Neural cell (in vitro differentiated cells): ENCODE data around the gene SYNPO2. TPM values are rescaled to one million over a fixed set of nuclear protein-coding genes. Genes with fewer than 3 reads are reported as not detected.

Experiments
- H2AFZ ChIP-seq: fragments of 200-600, 300-800 bp; sonication (generic), shearing (Covaris generic); 2 replicates; pipeline ENCODE4 v1.6.0; 2014; ENCODE audit warnings: low read depth, mild to moderate bottlenecking, antibody characterized with exemption, low read length, moderate library complexity
- H3F3A ChIP-seq: fragments of 200-600 bp; shearing (Covaris generic); 2 replicates; pipeline ENCODE4 v1.6.1; 2016; ENCODE audit warnings: mild to moderate bottlenecking, moderate library complexity, mixed read lengths, antibody characterized with exemption, low read length; ENCODE audit not compliant: insufficient read depth, poor library complexity, severe bottlenecking
- H3K27ac ChIP-seq: fragments of 200-600, 300-800 bp; sonication (generic), shearing (Covaris generic); 2 replicates; pipeline ENCODE4 v1.5.1; 2014; ENCODE audit warnings: mild to moderate bottlenecking, low read length, moderate library complexity
- H3K27me3 ChIP-seq: fragments of 300-800, 200-600 bp; sonication (generic), shearing (Covaris generic); 2 replicates; pipeline ENCODE4 v1.6.0; 2014; ENCODE audit warnings: mild to moderate bottlenecking, low read depth, low read length, moderate library complexity; ENCODE audit not compliant: insufficient read depth
- H3K36me3 ChIP-seq: fragments of 300-800, 200-600 bp; sonication (generic), shearing (Covaris generic); 2 replicates; pipeline ENCODE4 v1.5.1; 2014; ENCODE audit warnings: mild to moderate bottlenecking, antibody characterized with exemption, low read length, moderate library complexity; ENCODE audit not compliant: insufficient read depth
- H3K4me2 ChIP-seq: fragments of 300-800, 200-600 bp; sonication (generic), shearing (Covaris generic); 2 replicates; pipeline ENCODE4 v1.6.0; 2014; ENCODE audit warnings: mild to moderate bottlenecking, low read length
- H3K4me3 ChIP-seq: fragments of 300-800, 200-600 bp; sonication (generic), shearing (Covaris generic); 2 replicates; pipeline ENCODE4 v1.5.1; 2014; ENCODE audit warnings: mild to moderate bottlenecking, low read length, moderate library complexity
- H3K79me2 ChIP-seq: fragments of 200-600 bp; shearing (Covaris generic); replicated peaks from 2 replicates; pipeline ENCODE4 v1.6.0; 2014; ENCODE audit warnings: mild to moderate bottlenecking, low read length, moderate library complexity; ENCODE audit not compliant: insufficient read depth
- H3K9ac ChIP-seq: fragments of 300-800, 200-600 bp; sonication (generic), shearing (Covaris generic); 2 replicates; pipeline ENCODE4 v1.6.1; 2016; ENCODE audit warnings: mild to moderate bottlenecking, low read length, mixed read lengths
- H3K9me2 ChIP-seq: fragments of 200-600 bp; shearing (Covaris generic); 2 replicates; pipeline ENCODE4 v1.6.1; 2016; ENCODE audit warnings: mild to moderate bottlenecking, low read length, mixed read lengths; ENCODE audit not compliant: insufficient read depth
- H3K9me3 ChIP-seq: fragments of 200-600, 300-800 bp; sonication (generic), shearing (Covaris generic); 2 replicates; pipeline ENCODE4 v1.6.1; 2016; ENCODE audit warnings: mild to moderate bottlenecking, mixed run types, low read length, moderate library complexity, mixed read lengths
- H4K20me1 ChIP-seq: fragments of 200-600 bp; shearing (Covaris generic); 2 replicates; pipeline ENCODE4 v1.6.1; 2016; ENCODE audit warnings: mild to moderate bottlenecking, mixed run types; ENCODE audit not compliant: insufficient read depth
- CTCF ChIP-seq: fragments of 450-650 bp; IDR thresholded peaks from 2 replicates; pipeline ENCODE4 v1.5.1; 2014; ENCODE audit warnings: antibody characterized with exemption, mild to moderate bottlenecking, moderate library complexity; ENCODE audit not compliant: poor library complexity, severe bottlenecking
- EP300 ChIP-seq: fragments of 450-650 bp; conservative IDR thresholded peaks from 2 replicates; pipeline ENCODE4 v1.6.1; 2014; ENCODE audit warnings: antibody characterized with exemption, mild to moderate bottlenecking, moderate library complexity; ENCODE audit not compliant: poor library complexity, severe bottlenecking
- EZH2 ChIP-seq: fragments of 200-600, 300-800 bp; shearing (Covaris generic), sonication (generic); IDR thresholded peaks from 2 replicates; pipeline ENCODE4 v1.6.1; 2014; ENCODE audit warnings: antibody characterized with exemption, low read length, borderline replicate concordance, mild to moderate bottlenecking; ENCODE audit not compliant: insufficient read depth, poor library complexity, severe bottlenecking
- MXI1 ChIP-seq: fragments of 450-650 bp; conservative IDR thresholded peaks from 2 replicates; pipeline ENCODE4 v1.6.1; 2014; ENCODE audit warnings: antibody characterized with exemption, mild to moderate bottlenecking; ENCODE audit not compliant: poor library complexity, severe bottlenecking
- POLR2AphosphoS5 ChIP-seq: IDR thresholded peaks from 2 replicates; pipeline ENCODE4 v1.6.1; 2012
- RAD21 ChIP-seq: fragments of 450-650 bp; conservative IDR thresholded peaks from 2 replicates; pipeline ENCODE4 v1.6.1; 2014; ENCODE audit warnings: antibody characterized with exemption, mild to moderate bottlenecking, moderate library complexity
- SMC3 ChIP-seq: fragments of 450-650 bp; conservative IDR thresholded peaks from 2 replicates; pipeline ENCODE4 v1.6.1; 2014; ENCODE audit warnings: antibody characterized with exemption, mild to moderate bottlenecking, moderate library complexity; ENCODE audit not compliant: poor library complexity
- TAF1 ChIP-seq: IDR thresholded peaks from 2 replicates; pipeline ENCODE4 v1.6.1; 2012; ENCODE audit warnings: low read depth
- polyA plus RNA-seq: library from polyadenylated mRNA; depleted of rRNA; stranded (reverse); fragments of >200 nt; gene quantifications from 2 replicates; pipeline ENCODE4 v1.2.3, GENCODE V29; 2014
- TF ChIP-seq, protein P1 (sequence below): IDR thresholded peaks from 2 replicates; pipeline ENCODE4 v1.6.1; 2012; ENCODE audit warnings: borderline replicate concordance

The SYNPO2 gene
- polyA plus RNA-seq, 1 donor from 2014 or later, result 0.14 TPM

- no peak for TF ChIP-seq TAF1
- no peak for TF ChIP-seq RAD21
- TF ChIP-seq POLR2AphosphoS5, result no peak
These were observed 193.3 kb downstream of the SYNPO2 start (continued) for GRCh38 chr4:119081943-119082342.

GRCh38 chr4:119082661-119083060, 194.0 kb downstream of the SYNPO2 start:
- Histone ChIP-seq H2AFZ (no peak overlapping the region), H3K9me2 (no peaks in the 10 kb centered on the region), H3F3A (no peaks in the 10 kb centered on the region), H3K36me3 (no peaks in the 10 kb centered on the region), H3K79me2 (no peaks in the 10 kb centered on the region), H3K9me3 (no peaks in the 10 kb centered on the region), H4K20me1 (no peaks in the 10 kb centered on the region), H3K9ac (no peak overlapping the region), H3K27ac (no peak overlapping the region), H3K4me2 (no peak overlapping the region), H3K4me3 (no peak overlapping the region), H3K27me3 (no peaks in the 10 kb centered on the region)
- TF ChIP-seq EZH2 (no peak), RAD21 (no peak), CTCF (no peak), SMC3 (no peak), EP300 (no peak), POLR2AphosphoS5 (no peak), MXI1 (no peak), TAF1 (no peak)
- TF ChIP-seq, protein P1, sequence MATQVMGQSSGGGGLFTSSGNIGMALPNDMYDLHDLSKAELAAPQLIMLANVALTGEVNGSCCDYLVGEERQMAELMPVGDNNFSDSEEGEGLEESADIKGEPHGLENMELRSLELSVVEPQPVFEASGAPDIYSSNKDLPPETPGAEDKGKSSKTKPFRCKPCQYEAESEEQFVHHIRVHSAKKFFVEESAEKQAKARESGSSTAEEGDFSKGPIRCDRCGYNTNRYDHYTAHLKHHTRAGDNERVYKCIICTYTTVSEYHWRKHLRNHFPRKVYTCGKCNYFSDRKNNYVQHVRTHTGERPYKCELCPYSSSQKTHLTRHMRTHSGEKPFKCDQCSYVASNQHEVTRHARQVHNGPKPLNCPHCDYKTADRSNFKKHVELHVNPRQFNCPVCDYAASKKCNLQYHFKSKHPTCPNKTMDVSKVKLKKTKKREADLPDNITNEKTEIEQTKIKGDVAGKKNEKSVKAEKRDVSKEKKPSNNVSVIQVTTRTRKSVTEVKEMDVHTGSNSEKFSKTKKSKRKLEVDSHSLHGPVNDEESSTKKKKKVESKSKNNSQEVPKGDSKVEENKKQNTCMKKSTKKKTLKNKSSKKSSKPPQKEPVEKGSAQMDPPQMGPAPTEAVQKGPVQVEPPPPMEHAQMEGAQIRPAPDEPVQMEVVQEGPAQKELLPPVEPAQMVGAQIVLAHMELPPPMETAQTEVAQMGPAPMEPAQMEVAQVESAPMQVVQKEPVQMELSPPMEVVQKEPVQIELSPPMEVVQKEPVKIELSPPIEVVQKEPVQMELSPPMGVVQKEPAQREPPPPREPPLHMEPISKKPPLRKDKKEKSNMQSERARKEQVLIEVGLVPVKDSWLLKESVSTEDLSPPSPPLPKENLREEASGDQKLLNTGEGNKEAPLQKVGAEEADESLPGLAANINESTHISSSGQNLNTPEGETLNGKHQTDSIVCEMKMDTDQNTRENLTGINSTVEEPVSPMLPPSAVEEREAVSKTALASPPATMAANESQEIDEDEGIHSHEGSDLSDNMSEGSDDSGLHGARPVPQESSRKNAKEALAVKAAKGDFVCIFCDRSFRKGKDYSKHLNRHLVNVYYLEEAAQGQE, result no peak

- no peaks in the 10 kb centered on the region for H3K79me2 ChIP-seq
- no peaks in the 10 kb centered on the region for H3K27me3 ChIP-seq
- H3F3A ChIP-seq, result no peaks in the 10 kb centered on the region
- TF ChIP-seq MXI1 (no peak), EZH2 (no peak), RAD21 (no peak), POLR2AphosphoS5 (no peak), SMC3 (no peak), EP300 (no peak), TAF1 (no peak), CTCF (no peak)
- TF ChIP-seq, protein P1, result no peak
- no peaks in the 10 kb centered on the region for H3K9me3 ChIP-seq
- no peak overlapping the region for H3K9ac ChIP-seq
- no peak overlapping the region for H2AFZ ChIP-seq
- H3K9me2 ChIP-seq, result no peaks in the 10 kb centered on the region
- no peaks in the 10 kb centered on the region for H4K20me1 ChIP-seq
- no peak overlapping the region for H3K4me2 ChIP-seq
- no peaks in the 10 kb centered on the region for H3K36me3 ChIP-seq
- no peak overlapping the region for H3K4me3 ChIP-seq
- H3K27ac ChIP-seq, result no peak overlapping the region
These were observed 195.9 kb downstream of the SYNPO2 start for GRCh38 chr4:119084513-119084912.
